ENCODE data around the gene ITGA11.

ITGA11 gene

GRCh38 chr15:68428431-68428940 lies 3.5 kb downstream of the ITGA11 start:
- no peak overlapping the region for H3K27ac ChIP-seq (ENCODE audit: low read depth, low read length, poor library complexity, severe bottlenecking)
- no peak overlapping the region for H3K9ac ChIP-seq (ENCODE audit: low read length)
- TF ChIP-seq EZH2 (IDR thresholded peaks at IDR 0.05; ENCODE audit: borderline replicate concordance, low read length) (no peak), CTCF (IDR thresholded peaks at IDR 0.05; ENCODE audit: low read length) (no peak)
- no peak overlapping the region for H3K4me3 ChIP-seq (ENCODE audit: low read depth, low read length, poor library complexity, severe bottlenecking)
- H3K79me2 ChIP-seq (ENCODE audit: insufficient read depth, low read length): no peaks in the 10 kb centered on the region
- H3K4me2 ChIP-seq (ENCODE audit: low read length): no peak overlapping the region
- H3F3A ChIP-seq (ENCODE audit: insufficient read depth, low read length): no peaks in the 10 kb centered on the region
- no peak overlapping the region for H2AFZ ChIP-seq (ENCODE audit: low read length)
- no peaks in the 10 kb centered on the region for H3K9me2 ChIP-seq (ENCODE audit: low read depth, low read length)
- no peaks in the 10 kb centered on the region for H3K9me3 ChIP-seq (ENCODE audit: low read length)
- no peaks in the 10 kb centered on the region for H3K4me1 ChIP-seq (ENCODE audit: insufficient read depth, low read length, severe bottlenecking)
- H3K36me3 ChIP-seq (ENCODE audit: insufficient read depth, low read length): no peaks in the 10 kb centered on the region
- no peaks in the 10 kb centered on the region for H4K20me1 ChIP-seq (ENCODE audit: insufficient read depth, low read length)
- H3K27me3 ChIP-seq (ENCODE audit: insufficient read depth, low read length): no peaks in the 10 kb centered on the region

GRCh38 chr15:68427963-68428362 lies 4.0 kb downstream of the ITGA11 start:
- H3K27ac ChIP-seq (ENCODE audit: low read depth, low read length, poor library complexity, severe bottlenecking): no peak overlapping the region
- H3K9me3 ChIP-seq (ENCODE audit: low read length): no peaks in the 10 kb centered on the region
- no peaks in the 10 kb centered on the region for H3K4me1 ChIP-seq (ENCODE audit: insufficient read depth, low read length, severe bottlenecking)
- no peak overlapping the region for H2AFZ ChIP-seq (ENCODE audit: low read length)
- TF ChIP-seq EZH2 (IDR thresholded peaks at IDR 0.05; ENCODE audit: borderline replicate concordance, low read length): no peak
- no peak for TF ChIP-seq CTCF (IDR thresholded peaks at IDR 0.05; ENCODE audit: low read length)
- no peaks in the 10 kb centered on the region for H3K27me3 ChIP-seq (ENCODE audit: insufficient read depth, low read length)
- H3K36me3 ChIP-seq (ENCODE audit: insufficient read depth, low read length): no peaks in the 10 kb centered on the region
- H3K4me2 ChIP-seq (ENCODE audit: low read length): no peak overlapping the region
- H3K9ac ChIP-seq (ENCODE audit: low read length): no peak overlapping the region
- H4K20me1 ChIP-seq (ENCODE audit: insufficient read depth, low read length): no peaks in the 10 kb centered on the region
- no peaks in the 10 kb centered on the region for H3K79me2 ChIP-seq (ENCODE audit: insufficient read depth, low read length)
- no peaks in the 10 kb centered on the region for H3K9me2 ChIP-seq (ENCODE audit: low read depth, low read length)
- no peak overlapping the region for H3K4me3 ChIP-seq (ENCODE audit: low read depth, low read length, poor library complexity, severe bottlenecking)
- H3F3A ChIP-seq (ENCODE audit: insufficient read depth, low read length): no peaks in the 10 kb centered on the region

- Histone ChIP-seq H3K27me3 (ENCODE audit: insufficient read depth, low read length) (no peaks in the 10 kb centered on the region), H3K27ac (ENCODE audit: low read depth, low read length, poor library complexity, severe bottlenecking) (no peak overlapping the region), H3K36me3 (ENCODE audit: insufficient read depth, low read length) (no peaks in the 10 kb centered on the region), H3K79me2 (ENCODE audit: insufficient read depth, low read length) (no peaks in the 10 kb centered on the region), H3F3A (ENCODE audit: insufficient read depth, low read length) (no peaks in the 10 kb centered on the region), H3K4me3 (ENCODE audit: low read depth, low read length, poor library complexity, severe bottlenecking) (no peak overlapping the region), H3K9me2 (ENCODE audit: low read depth, low read length) (no peaks in the 10 kb centered on the region), H3K4me1 (ENCODE audit: insufficient read depth, low read length, severe bottlenecking) (no peaks in the 10 kb centered on the region), H3K9ac (ENCODE audit: low read length) (no peak overlapping the region), H4K20me1 (ENCODE audit: insufficient read depth, low read length) (no peaks in the 10 kb centered on the region), H3K9me3 (ENCODE audit: low read length) (no peaks in the 10 kb centered on the region), H3K4me2 (ENCODE audit: low read length) (no peak overlapping the region), H2AFZ (ENCODE audit: low read length) (no peak overlapping the region)
- TF ChIP-seq EZH2 (IDR thresholded peaks at IDR 0.05; ENCODE audit: borderline replicate concordance, low read length) (no peak), CTCF (IDR thresholded peaks at IDR 0.05; ENCODE audit: low read length) (no peak)
Measured at GRCh38 chr15:68427366-68427765, 4.6 kb downstream of the ITGA11 start.

Measured in OCI-LY1 (cell line).